Activated T-helper 2 cell treated with anti-CD3 and anti-CD28 coated beads, Interferon-gamma antibody, Interleukin-2, Interleukin-4, amounts not matched to agents 10 μg/mL and 5 μg/mL and 100 μg/mL, durations not matched to agents 14 hours and 24 hours and 36 hours (primary cell): ENCODE results near the gene SORBS1. TPM values are rescaled to one million over a fixed set of nuclear protein-coding genes. Genes with fewer than 3 reads are reported as not detected.

Experiments
- DNase-seq: peaks from one replicate; pipeline ENCODE4 v3.0.0; 2021; ENCODE audit warnings: low spot score
- H3K27ac Mint-ChIP-seq: one replicate; pipeline ENCODE4 v1.8.0; 2021; ENCODE audit warnings: mixed read lengths
- H3K27me3 Mint-ChIP-seq: one replicate; pipeline ENCODE4 v1.8.0; 2021; ENCODE audit warnings: low read depth, mixed read lengths
- H3K36me3 Mint-ChIP-seq: one replicate; pipeline ENCODE4 v1.8.0; 2021; ENCODE audit warnings: low read depth, mixed read lengths
- H3K4me1 Mint-ChIP-seq: one replicate; pipeline ENCODE4 v1.8.0; 2021; ENCODE audit warnings: low read depth, mixed read lengths
- H3K4me3 Mint-ChIP-seq: one replicate; pipeline ENCODE4 v1.8.0; 2021; ENCODE audit warnings: low read depth, mild to moderate bottlenecking, moderate library complexity, mixed read lengths
- H3K9me3 Mint-ChIP-seq: one replicate; pipeline ENCODE4 v1.8.0; 2021; ENCODE audit warnings: mixed read lengths
- intact Hi-C: fragments of 100-400 bp; cut with micrococcal nuclease; formaldehyde crosslinking; loops from one replicate; pipeline ENCODE4 v1.15.1; 2023
- total RNA-seq: library from RNA; stranded (reverse); gene quantifications from 2 replicates; pipeline ENCODE4 v1.2.3, GENCODE V29; 2022

SORBS1 gene
- total RNA-seq, 1 donor from 2014 or later = 0.43 TPM

DNA sequence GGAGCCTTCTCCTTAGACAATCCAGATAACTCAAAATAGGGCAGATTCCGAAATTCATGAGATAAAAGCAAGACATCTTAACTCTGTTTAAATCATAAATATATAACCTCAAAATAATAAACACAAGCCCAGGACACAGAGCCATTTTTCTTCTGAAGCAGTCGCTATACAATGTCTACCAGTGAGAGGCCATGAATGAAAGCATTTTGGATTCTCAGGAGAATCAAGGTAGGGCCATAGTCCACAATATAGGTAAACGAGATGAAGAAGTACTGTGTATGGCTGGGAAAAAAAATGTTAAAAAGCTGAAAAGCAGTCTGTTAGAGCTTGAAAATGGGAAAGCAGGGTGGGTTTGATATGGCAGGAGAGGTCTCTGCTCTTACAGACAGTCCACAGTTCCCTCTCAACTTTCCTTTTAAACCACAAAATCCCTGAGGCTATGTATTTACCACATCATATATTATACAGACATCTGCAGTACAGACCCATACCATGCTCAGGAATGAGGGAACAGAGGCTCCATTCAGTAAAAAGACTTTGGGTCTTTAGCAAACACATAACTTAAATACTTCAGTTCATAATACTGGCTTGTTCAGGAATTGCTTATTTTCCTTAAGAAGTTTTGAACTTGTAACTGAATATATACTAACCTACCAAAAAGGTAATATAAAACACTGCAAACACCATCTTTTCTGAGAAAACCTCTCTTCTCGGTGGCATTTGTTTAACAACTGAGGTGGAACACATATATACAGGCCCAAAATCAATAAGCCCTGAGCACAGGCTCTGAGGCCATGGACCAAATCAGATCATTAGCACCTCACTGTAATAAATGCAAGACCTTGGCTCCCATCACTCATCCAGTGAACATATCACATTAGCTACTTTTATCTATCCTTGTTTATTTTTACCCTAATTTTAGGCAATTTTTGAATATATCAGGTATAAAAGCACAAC, 109.3 kb downstream of the SORBS1 start:
- H3K36me3 Mint-ChIP-seq = no peaks in the 10 kb centered on the region
- H3K4me1 Mint-ChIP-seq = no peaks in the 10 kb centered on the region
- H3K4me3 Mint-ChIP-seq = no peak overlapping the region
- intact Hi-C loops = no loop called here
- no peaks in the 10 kb centered on the region for H3K9me3 Mint-ChIP-seq
- no peak for DNase-seq
- H3K27ac Mint-ChIP-seq = no peak overlapping the region
- peaks cover 17% of the 10 kb centered on the region for H3K27me3 Mint-ChIP-seq

DNA sequence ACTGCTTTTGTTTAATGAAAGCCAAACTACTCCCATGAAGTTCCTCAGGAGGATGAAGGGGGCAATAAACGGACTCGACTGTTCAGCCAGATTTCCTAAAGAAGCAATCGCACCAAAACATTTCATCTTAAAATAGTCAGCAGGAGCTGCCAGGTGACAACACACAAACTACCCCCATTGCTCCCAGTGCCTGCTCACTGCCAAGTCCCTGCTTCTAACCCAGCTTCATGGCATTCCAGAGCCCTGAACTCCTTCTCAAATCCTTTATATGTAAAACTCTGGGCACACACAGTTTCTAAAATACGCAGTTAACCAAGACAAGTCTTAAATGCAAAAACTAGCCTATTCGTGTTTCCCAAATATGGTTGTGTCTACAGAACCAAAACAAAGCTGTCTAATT, 110.0 kb downstream of the SORBS1 start:
- H3K9me3 Mint-ChIP-seq = no peaks in the 10 kb centered on the region
- DNase-seq = no peak
- intact Hi-C loops = no loop called here
- H3K4me3 Mint-ChIP-seq = no peak overlapping the region
- no peaks in the 10 kb centered on the region for H3K4me1 Mint-ChIP-seq
- H3K36me3 Mint-ChIP-seq = no peaks in the 10 kb centered on the region
- H3K27ac Mint-ChIP-seq = no peak overlapping the region
- peaks cover 18% of the 10 kb centered on the region for H3K27me3 Mint-ChIP-seq

DNA sequence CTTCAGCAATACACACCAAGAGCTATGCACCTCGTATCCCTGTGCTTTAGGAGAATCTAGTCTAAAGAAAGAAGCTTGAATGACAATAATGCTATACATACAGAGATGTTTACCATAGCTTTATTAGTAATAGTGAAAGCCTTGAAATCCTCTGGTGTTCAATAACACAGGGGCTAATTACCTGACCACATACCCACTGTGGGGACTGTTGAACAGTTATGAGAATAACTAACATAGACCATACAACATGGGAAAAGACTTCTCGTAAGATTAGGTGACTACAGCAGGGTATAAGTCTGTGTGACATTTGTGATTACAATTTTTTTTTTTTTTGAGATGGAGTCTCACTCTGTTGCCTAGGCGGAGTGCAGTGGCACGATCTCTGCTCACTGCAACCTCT, 111.0 kb downstream of the SORBS1 start:
- Mint-ChIP-seq H3K27ac (no peak overlapping the region), H3K9me3 (no peaks in the 10 kb centered on the region), H3K4me3 (no peak overlapping the region), H3K27me3 (peaks cover 19% of the 10 kb centered on the region), H3K4me1 (peaks cover 2% of the 10 kb centered on the region), H3K36me3 (no peaks in the 10 kb centered on the region)
- DNase-seq = no peak
- intact Hi-C loops = no loop called here

DNA sequence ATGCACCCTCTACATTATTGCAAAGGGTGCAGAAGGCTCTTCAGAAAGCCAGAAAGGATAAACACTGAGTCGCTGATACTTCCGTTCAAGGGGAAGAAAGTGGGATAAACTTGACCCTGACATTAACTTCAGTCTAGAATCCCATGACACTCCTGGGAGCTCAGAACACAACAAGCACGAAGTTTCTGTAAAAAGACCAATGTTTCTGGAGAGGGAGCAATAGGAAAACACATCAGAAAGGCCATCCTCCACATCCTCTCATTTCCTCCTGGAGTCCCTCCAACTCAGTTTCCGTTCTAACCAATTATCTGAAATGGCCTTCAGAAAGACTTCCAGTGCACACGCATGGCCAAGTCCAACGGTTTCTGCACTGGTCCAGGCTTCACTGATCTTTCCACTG, 113.5 kb downstream of the SORBS1 start:
- H3K36me3 Mint-ChIP-seq = no peaks in the 10 kb centered on the region
- peaks cover 29% of the 10 kb centered on the region for H3K27me3 Mint-ChIP-seq
- DNase-seq = no peak
- H3K4me1 Mint-ChIP-seq = peaks cover 2% of the 10 kb centered on the region
- H3K4me3 Mint-ChIP-seq = no peak overlapping the region
- H3K9me3 Mint-ChIP-seq = no peaks in the 10 kb centered on the region
- intact Hi-C loops = no loop called here
- no peak overlapping the region for H3K27ac Mint-ChIP-seq

DNA sequence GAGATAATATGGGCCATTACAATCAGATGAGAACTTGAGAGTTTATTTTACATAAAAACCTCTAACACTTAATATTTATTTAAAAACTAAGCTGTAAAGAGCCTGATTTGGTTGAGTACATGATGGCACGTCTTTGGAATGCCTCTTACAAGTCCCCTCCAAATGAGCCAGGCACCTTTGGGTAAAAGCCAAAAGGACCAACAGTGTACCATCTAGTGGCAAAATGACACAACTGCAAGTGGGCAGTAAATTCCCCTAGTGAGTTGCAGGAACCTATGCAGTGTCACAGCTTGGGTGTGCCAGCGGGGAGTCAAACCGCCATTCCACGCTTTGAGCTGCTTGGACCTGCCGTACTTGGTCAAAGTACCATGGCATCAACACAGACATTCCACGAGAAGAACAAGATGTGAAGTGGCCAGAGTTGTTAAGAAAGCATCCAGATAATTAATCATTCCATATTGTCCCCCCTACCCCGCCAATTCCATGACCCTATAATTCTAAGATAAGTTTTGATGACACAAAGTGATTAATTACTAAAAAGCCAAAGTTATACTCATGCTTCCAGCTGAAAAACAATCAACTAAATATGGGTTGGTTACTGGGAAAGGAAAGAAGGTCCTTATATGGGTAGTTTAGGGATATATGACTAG, 115.2 kb downstream of the SORBS1 start:
- intact Hi-C loops = loop anchor here (1.0 kb wide), 1 partner anchor 72 kb away; no protein-coding TSS in a partner anchor
- Mint-ChIP-seq H3K27me3 (peaks cover 38% of the 10 kb centered on the region), H3K9me3 (no peaks in the 10 kb centered on the region), H3K27ac (no peak overlapping the region), H3K4me1 (peaks cover 7% of the 10 kb centered on the region), H3K4me3 (no peak overlapping the region), H3K36me3 (no peaks in the 10 kb centered on the region)
- DNase-seq = peak; percentile 18

DNA sequence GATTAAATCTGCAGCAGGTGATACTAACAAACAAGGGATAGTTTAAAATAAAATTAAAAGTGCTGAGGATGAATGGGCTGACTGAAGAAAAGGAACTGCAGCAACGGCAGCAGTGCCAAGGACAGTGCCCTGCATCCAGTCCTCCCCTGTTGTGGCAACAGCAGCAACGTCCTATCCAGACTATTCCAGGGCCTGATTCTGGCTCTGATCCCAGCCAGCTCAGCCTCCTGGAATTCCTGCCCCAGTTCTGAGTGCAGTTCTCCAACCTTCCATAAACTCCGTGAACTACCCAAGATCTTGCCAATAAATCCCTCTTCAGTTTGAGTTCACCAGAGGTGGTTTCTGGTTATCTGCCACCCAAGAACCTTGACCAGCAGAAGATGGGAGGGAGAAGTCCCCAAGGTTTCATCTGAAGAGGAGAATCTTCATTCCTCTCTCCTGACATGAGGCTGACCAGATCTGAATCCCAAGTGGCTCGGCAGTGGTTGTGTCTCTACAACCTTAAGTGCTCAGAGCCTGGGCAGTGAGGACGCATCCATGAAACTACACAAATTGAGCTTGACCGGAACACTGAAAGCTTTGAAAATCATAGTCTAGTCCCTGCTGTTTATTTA, 115.8 kb downstream of the SORBS1 start:
- Mint-ChIP-seq H3K4me3 (no peak overlapping the region), H3K36me3 (no peaks in the 10 kb centered on the region), H3K27me3 (peaks cover 39% of the 10 kb centered on the region), H3K4me1 (peaks cover 10% of the 10 kb centered on the region), H3K27ac (no peak overlapping the region), H3K9me3 (no peaks in the 10 kb centered on the region)
- DNase-seq = no peak
- intact Hi-C loops = no loop called here

DNA sequence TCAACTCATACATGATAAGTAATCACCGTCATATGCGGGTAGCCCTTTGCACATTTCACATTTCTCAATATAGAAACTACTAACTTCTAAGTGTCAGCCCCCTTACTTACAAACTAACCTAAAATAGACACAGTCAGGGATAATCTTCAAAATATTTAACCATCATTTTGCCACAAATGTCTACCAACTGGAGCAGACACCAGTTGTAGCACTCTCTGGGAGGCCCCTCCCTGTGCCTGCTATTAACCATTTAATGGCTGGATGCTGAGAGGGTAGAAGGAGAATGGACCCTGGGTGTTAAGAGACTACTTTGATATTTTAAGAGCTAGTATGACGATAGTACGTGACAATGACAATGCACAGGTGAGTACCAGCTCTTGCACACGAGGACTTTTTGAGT, 116.4 kb downstream of the SORBS1 start:
- intact Hi-C loops = no loop called here
- H3K27ac Mint-ChIP-seq = no peak overlapping the region
- H3K4me1 Mint-ChIP-seq = peaks cover 10% of the 10 kb centered on the region
- H3K9me3 Mint-ChIP-seq = no peaks in the 10 kb centered on the region
- H3K36me3 Mint-ChIP-seq = no peaks in the 10 kb centered on the region
- DNase-seq = no peak
- H3K4me3 Mint-ChIP-seq = no peak overlapping the region
- H3K27me3 Mint-ChIP-seq = peaks cover 43% of the 10 kb centered on the region

DNA sequence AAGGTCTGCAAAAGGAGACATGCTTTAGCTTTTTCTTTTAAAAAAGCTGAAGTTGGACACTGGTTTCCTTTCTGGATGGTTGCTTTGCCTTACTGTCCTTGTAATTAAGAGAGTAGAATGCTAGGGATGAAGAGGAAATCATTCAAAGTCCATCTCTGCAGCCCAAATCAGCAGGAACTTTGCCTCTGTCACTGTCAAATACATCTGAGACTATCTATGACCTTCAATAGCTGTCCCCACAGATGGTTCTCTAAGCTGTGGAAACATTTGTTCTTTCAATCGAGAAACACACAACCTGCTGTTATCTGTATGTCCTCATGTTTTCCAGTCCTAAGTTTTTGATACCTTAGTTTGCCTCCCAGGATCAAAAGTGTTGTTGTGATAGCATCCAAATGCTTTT, 117.5 kb downstream of the SORBS1 start:
- DNase-seq = no peak
- H3K4me3 Mint-ChIP-seq = no peak overlapping the region
- H3K27me3 Mint-ChIP-seq = peaks cover 47% of the 10 kb centered on the region
- H3K27ac Mint-ChIP-seq = no peak overlapping the region
- H3K4me1 Mint-ChIP-seq = peaks cover 10% of the 10 kb centered on the region
- no peaks in the 10 kb centered on the region for H3K9me3 Mint-ChIP-seq
- no peaks in the 10 kb centered on the region for H3K36me3 Mint-ChIP-seq
- intact Hi-C loops = no loop called here

DNA sequence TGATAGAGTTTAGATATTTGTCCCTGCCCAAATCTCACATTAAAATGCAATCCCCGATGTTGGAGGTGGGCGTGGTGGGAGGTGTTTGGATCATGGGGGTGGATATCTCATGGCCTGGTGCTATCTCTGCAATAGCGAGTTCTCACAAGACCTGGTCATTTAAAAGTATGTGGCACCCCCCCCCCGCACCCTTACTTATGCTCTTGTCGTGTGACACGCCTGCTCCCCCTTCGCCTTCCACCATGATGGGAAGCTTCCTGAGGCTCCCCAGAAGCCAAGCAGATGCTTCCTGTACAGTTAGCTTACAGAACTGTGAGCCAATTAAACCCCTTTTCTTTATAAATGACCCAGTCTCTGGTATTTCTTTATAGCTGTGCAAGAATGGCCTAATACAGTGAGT, 118.8 kb downstream of the SORBS1 start:
- Mint-ChIP-seq H3K36me3 (no peaks in the 10 kb centered on the region), H3K27me3 (peaks cover 44% of the 10 kb centered on the region), H3K9me3 (no peaks in the 10 kb centered on the region), H3K4me1 (peaks cover 10% of the 10 kb centered on the region), H3K4me3 (no peak overlapping the region), H3K27ac (no peak overlapping the region)
- DNase-seq = no peak
- intact Hi-C loops = no loop called here

DNA sequence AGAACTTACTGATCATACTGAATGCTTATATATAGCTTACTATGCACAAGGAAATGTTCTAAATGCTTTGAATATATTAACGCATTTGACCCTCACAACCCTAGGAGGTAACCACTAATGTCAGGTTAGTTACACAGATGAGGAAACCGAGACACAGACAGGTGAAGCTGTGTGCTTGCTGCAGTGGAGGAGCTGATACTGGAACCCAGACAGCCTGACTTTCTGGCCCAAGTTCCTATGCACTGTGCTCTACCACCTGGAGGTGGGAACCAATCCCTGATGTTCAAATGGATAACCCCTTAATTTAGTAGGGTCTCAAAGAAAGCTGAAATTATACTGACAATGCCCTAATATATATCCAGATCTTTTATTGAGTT, 119.6 kb downstream of the SORBS1 start:
- H3K27ac Mint-ChIP-seq = no peak overlapping the region
- DNase-seq = no peak
- intact Hi-C loops = no loop called here
- H3K36me3 Mint-ChIP-seq = no peaks in the 10 kb centered on the region
- no peak overlapping the region for H3K4me3 Mint-ChIP-seq
- no peaks in the 10 kb centered on the region for H3K9me3 Mint-ChIP-seq
- H3K27me3 Mint-ChIP-seq = peaks cover 43% of the 10 kb centered on the region
- H3K4me1 Mint-ChIP-seq = peaks cover 10% of the 10 kb centered on the region

DNA sequence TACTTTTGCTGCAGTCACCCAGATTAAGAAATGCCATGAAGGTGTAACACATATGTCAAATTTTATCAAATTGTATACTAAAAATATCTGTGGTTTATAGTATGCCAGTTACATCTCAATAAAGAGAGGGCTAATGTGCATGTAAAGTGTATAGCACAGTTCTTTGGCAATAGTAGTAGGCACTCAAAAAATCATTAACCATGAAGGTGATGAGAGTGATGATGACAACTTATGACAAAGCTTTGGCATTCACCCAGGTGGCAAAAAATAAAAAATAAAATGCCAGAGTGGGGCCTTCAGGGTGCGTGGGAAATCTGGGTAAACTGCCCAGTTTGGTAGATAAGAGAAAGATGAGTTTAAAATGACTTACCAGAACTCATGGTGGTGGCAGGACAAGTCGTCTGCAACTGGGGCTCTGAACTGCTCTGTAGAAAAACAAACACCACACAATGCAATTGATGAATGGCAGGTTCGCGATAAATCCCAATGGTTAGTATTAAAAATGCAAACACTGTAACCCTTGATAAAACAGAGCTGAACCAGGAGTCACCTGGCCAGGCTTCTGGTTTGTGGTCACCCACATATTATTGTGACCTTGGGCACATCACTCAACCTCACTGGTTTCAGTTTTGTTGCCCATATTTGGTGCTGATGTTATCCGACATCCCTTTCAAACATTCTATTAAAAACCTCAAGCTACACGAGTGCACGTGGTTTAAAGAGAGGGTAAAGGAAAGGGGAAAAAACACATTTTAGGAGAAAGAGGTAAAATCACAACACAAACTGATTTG, 120.2 kb downstream of the SORBS1 start:
- Mint-ChIP-seq H3K9me3 (no peaks in the 10 kb centered on the region), H3K4me3 (no peak overlapping the region), H3K36me3 (no peaks in the 10 kb centered on the region), H3K27ac (no peak overlapping the region), H3K4me1 (peaks cover 9% of the 10 kb centered on the region), H3K27me3 (peaks cover 41% of the 10 kb centered on the region)
- peak; percentile 22 for DNase-seq
- intact Hi-C loops = no loop called here

DNA sequence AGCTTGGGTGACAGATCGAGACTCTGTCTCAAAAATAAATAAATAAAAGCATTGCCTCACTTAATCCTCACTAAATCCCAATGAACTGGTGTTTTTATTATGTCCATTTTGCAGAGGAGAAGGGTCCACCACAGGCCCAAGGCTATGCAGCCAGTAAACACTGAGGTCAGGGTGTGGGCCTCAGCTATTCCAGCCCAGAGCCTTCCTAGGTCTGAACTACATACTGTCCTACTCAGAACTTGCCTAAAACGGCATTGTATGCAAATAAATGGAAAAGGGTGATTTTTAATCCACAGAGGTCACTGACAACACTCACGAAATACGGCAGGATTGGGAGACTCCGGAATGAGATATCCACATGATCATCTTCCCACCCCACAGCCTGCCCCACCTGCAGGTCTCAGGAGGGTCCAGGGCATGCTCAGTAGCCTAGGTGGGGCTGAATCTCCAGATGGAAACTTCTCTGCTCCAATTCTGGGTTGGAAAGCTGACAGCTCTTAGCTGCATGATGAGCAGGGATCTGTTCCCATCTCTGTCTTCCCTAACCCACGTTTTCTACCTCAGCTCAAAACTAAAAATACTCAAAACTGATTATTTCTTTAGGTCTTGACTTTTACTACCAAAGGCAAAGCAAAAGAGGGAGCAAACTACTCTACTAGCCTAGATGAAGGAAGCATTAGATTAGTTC, 121.0 kb downstream of the SORBS1 start:
- no peaks in the 10 kb centered on the region for H3K36me3 Mint-ChIP-seq
- DNase-seq = no peak

More for the DNA sequence above, 121.0 kb downstream of the SORBS1 start:
- Mint-ChIP-seq H3K4me1 (peaks cover 8% of the 10 kb centered on the region), H3K27me3 (peaks cover 36% of the 10 kb centered on the region), H3K27ac (no peak overlapping the region), H3K9me3 (no peaks in the 10 kb centered on the region), H3K4me3 (no peak overlapping the region)
- intact Hi-C loops = no loop called here
